ENCODE measurements around the gene RNF133.
"Not testable (repeated sequence)": the region's sequence is repeated elsewhere in the genome, so short reads cannot be mapped to it uniquely, and the experiment has no call there.

Gene RNF133

GRCh38 chr7:122688400-122688998 is 10.4 kb downstream of the RNF133 start:
- no peak for DNase-seq

GRCh38 chr7:122686360-122686878 is 12.5 kb downstream of the RNF133 start:
- no peak for DNase-seq

- no peak for DNase-seq
Measured at GRCh38 chr7:122684504-122684903, 14.4 kb downstream of the RNF133 start.

- no peak for DNase-seq
Measured at GRCh38 chr7:122682815-122683550, 15.9 kb downstream of the RNF133 start.

- not testable (repeated sequence) for DNase-seq
Measured at GRCh38 chr7:122681186-122681585, 17.7 kb downstream of the RNF133 start.

- no peak for DNase-seq
Measured at GRCh38 chr7:122679813-122680212, 19.1 kb downstream of the RNF133 start.

GRCh38 chr7:122679269-122679709 is 19.6 kb downstream of the RNF133 start:
- not testable (repeated sequence) for DNase-seq

GRCh38 chr7:122677149-122677548 is 21.8 kb downstream of the RNF133 start:
- DNase-seq: no peak

GRCh38 chr7:122676466-122676865 is 22.5 kb downstream of the RNF133 start:
- DNase-seq: no peak

GRCh38 chr7:122675621-122676020 is 23.3 kb downstream of the RNF133 start:
- DNase-seq: no peak

- no peak for DNase-seq
Measured at GRCh38 chr7:122675011-122675410, 23.9 kb downstream of the RNF133 start.

- DNase-seq: no peak
Measured at GRCh38 chr7:122674502-122674901, 24.4 kb downstream of the RNF133 start.

GRCh38 chr7:122673951-122674350 is 25.0 kb downstream of the RNF133 start:
- no peak for DNase-seq

- no peak for DNase-seq
Measured at GRCh38 chr7:122672536-122672935, 26.4 kb downstream of the RNF133 start.

- no peak for DNase-seq
Measured at GRCh38 chr7:122663733-122664132, 35.2 kb downstream of the RNF133 start.

GRCh38 chr7:122658856-122659255 is 40.1 kb downstream of the RNF133 start:
- no peak for DNase-seq

GRCh38 chr7:122653685-122654084 is 45.2 kb downstream of the RNF133 start:
- DNase-seq: no peak

- no peak for DNase-seq
Measured at GRCh38 chr7:122652876-122653275, 46.0 kb downstream of the RNF133 start.

GRCh38 chr7:122651451-122651850 is 47.5 kb downstream of the RNF133 start:
- DNase-seq: no peak

Measured in MV-4-11 (cell line).